HUES48 (cell line): ENCODE data around the gene PRKRA.
A peak's percentile ranks its signal among the peaks of the same experiment; 100 is the strongest.

ENCODE experiments used
- H3K27ac ChIP-seq: one replicate; pipeline ENCODE4 v1.7.0; 2013; ENCODE audit warnings: low read depth, low read length, inconsistent platforms
- H3K27me3 ChIP-seq: 2 replicates; pipeline ENCODE4 v1.6.1; 2013; ENCODE audit warnings: mild to moderate bottlenecking, low read length; ENCODE audit not compliant: control insufficient read depth, insufficient read depth
- H3K36me3 ChIP-seq: 2 replicates; pipeline ENCODE4 v1.6.1; 2013; ENCODE audit warnings: low read length; ENCODE audit not compliant: control insufficient read depth, insufficient read depth
- H3K4me1 ChIP-seq: 2 replicates; pipeline ENCODE4 v1.6.1; 2013; ENCODE audit warnings: mild to moderate bottlenecking, low read length; ENCODE audit not compliant: control insufficient read depth, insufficient read depth
- H3K4me3 ChIP-seq: 2 replicates; pipeline ENCODE4 v1.5.1; 2013; ENCODE audit warnings: mild to moderate bottlenecking, low read depth, low read length
- H3K9ac ChIP-seq: 2 replicates; pipeline ENCODE4 v1.6.1; 2013; ENCODE audit warnings: mild to moderate bottlenecking, low read depth, low read length, moderate library complexity
- H3K9me3 ChIP-seq: 2 replicates; pipeline ENCODE4 v1.6.1; 2013; ENCODE audit warnings: low read length; ENCODE audit not compliant: control insufficient read depth, insufficient read depth

PRKRA gene

DNA sequence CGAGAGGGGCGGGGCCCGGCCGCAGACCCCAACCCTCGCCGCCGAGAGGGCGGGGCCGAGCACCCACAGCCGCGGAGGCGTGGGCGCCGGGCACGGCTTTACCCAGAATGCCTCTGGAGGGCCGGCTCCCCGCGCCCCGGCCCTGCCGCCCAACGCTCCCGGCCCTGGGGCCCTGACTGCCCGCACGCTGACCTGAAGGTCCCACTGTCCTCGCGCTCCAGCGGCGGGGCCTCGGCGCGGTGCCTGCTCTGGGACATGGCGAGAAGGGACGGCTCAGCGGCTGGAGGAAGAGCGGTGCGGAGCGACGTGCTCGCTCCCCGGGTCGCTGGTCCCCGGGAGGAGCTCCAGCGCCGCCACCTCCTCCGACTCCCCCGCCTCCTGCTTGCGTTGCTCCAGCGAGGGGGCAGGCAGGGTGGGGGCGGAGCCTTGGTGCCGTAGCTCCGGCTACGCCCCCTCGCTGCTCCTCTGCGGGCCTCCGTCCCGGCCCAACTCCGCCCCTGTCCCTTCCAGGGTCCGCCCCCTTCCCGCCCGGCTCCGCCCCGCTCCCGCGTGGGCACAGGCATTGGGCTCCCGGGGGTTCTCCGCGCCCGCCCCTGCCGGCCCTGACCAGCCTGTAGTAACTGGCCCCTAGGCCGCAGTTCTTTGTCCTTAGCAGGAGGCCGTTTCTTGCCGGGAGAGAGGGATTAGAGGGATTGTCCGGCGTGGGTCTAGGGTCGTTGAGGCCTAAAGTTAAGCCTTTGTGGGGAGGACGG lies at the start of gene PRKRA, which contains the start of gene PJVK:
PRKRA (minus strand) TSS at position 402 of the 752 bp plus-strand sequence; CDS start at position 257, 145 bp downstream.
PJVK (plus strand) TSS at position 605 of the 752 bp plus-strand sequence. CDS start 2,032 bp downstream, outside the sequence.
- Histone ChIP-seq H3K9me3 (no peaks in the 10 kb centered on the region), H3K4me1 (peaks cover 11% of the 10 kb centered on the region; the same call in 1 of the 2 replicates), H3K4me3 (peak within 1 kb of the TSS; percentile 89), H3K27ac (peak within 1 kb of the TSS; percentile 100), H3K27me3 (no peaks in the 10 kb centered on the region), H3K9ac (peak within 1 kb of the TSS; percentile 94), H3K36me3 (peaks cover 27% of the 10 kb centered on the region)

DNA sequence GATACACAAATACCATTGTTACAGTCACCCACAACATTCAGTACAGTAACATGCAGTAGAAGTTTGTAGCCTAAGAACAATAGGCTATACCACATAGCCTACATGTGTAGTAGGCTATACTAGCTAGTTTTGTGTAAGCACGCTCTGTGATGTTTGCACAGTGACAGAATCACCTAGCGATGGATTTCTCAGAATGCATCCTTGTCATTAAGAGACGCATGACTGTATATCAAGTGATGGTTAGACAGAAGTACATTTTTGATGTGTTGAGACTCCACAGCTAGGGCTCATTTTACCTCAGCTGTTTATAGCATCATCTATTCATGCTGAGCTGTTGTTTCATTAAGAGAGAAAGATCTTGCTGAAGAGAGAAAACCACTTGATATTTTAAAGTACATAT lies 48.7 kb upstream of the PRKRA start:
- no peaks in the 10 kb centered on the region for H3K9me3 ChIP-seq
- no peaks in the 10 kb centered on the region for H3K27me3 ChIP-seq
- H3K4me1 ChIP-seq, result no peaks in the 10 kb centered on the region
- H3K4me3 ChIP-seq, result no peak overlapping the region
- H3K36me3 ChIP-seq, result peaks cover 72% of the 10 kb centered on the region
- no peak overlapping the region for H3K27ac ChIP-seq
- H3K9ac ChIP-seq, result no peak overlapping the region

DNA sequence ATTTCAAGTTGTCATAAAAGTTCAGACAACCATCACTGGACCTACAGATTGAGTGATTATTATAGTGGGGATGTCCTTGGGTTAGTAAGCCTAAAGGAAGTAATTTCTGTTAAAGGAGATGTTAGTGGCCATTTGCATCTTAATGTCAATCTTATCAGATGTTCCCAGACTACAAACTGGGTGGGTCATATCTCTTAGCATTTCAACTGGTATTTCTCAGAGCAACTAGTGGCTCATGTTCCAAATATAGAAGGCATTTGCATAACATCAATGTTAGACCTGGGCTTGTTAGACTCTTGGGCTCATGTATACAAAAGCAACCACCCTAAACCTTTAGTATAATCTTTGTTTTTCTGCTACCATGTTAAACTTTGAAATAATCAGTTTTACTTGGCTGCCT lies 47.2 kb upstream of the PRKRA start:
- Histone ChIP-seq H3K9ac (no peak overlapping the region), H3K36me3 (peaks cover 76% of the 10 kb centered on the region), H3K27me3 (no peaks in the 10 kb centered on the region), H3K4me1 (no peaks in the 10 kb centered on the region), H3K27ac (no peak overlapping the region), H3K4me3 (no peak overlapping the region), H3K9me3 (no peaks in the 10 kb centered on the region)

DNA sequence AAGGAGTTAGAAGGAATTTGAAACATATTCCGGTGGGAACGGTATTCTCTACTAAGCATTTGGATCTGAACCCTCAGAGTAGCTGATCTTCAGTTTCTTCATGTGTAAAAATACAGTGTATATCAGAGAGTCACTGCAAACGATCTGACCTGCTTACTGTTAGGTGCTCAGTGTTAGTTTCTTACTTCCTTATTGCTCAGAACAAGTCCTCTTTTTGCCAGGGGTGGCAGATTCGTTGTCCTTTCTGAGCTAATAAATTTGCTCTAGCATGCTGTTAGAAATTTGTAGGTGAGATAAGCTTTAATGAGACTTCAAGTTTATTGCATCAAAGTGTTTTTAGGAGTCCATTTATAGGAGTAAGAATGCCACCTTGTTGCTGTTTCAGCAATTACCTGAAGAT lies 45.1 kb upstream of the PRKRA start:
- H3K4me3 ChIP-seq, result no peak overlapping the region
- peaks cover 66% of the 10 kb centered on the region for H3K36me3 ChIP-seq
- H3K27ac ChIP-seq, result no peak overlapping the region
- no peaks in the 10 kb centered on the region for H3K27me3 ChIP-seq
- no peaks in the 10 kb centered on the region for H3K9me3 ChIP-seq
- H3K4me1 ChIP-seq, result no peaks in the 10 kb centered on the region
- no peak overlapping the region for H3K9ac ChIP-seq

DNA sequence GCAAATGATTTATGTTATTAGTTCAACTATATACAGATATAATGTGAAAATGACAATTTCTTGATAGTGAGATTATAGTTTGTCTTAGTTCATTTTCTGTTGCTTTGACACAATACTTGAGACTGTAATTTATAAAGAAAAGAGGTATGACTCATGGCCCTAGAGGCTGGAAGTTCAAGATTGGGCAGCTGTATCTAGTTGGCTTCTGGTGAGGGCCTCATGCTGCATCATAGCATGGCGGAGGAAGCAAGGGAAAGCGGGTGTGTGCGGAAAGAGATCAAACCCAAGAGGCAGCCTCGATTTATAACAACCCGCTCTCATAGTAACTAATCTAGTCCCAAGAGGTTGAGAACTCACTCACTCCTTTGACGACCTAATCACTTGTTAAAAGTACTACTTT lies 40.6 kb upstream of the PRKRA start:
- H3K36me3 ChIP-seq, result peaks cover 44% of the 10 kb centered on the region
- no peak overlapping the region for H3K27ac ChIP-seq
- H3K4me3 ChIP-seq, result no peak overlapping the region
- no peaks in the 10 kb centered on the region for H3K9me3 ChIP-seq
- no peak overlapping the region for H3K9ac ChIP-seq
- no peaks in the 10 kb centered on the region for H3K4me1 ChIP-seq
- no peaks in the 10 kb centered on the region for H3K27me3 ChIP-seq

DNA sequence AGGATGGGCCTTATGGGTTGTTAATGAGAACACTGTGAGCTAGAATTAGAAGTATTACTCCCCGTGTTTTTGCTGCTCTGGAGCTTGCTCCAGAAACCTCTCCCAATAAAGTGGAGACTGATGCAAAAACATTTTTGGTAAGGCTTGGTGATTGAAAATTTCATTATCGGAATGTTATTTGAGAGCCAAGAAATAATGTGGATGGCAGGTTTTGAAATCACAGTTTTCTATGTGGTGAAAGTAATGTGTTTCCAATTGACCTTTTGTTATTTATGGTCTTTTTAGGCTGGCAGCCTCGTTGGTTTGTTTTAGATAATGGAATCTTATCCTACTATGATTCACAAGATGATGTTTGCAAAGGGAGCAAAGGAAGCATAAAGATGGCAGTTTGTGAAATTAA lies 34.4 kb upstream of the PRKRA start:
- Histone ChIP-seq H3K9ac (no peak overlapping the region), H3K27ac (no peak overlapping the region), H3K4me1 (peaks cover 17% of the 10 kb centered on the region), H3K4me3 (no peak overlapping the region), H3K36me3 (peaks cover 6% of the 10 kb centered on the region; the same call in 1 of the 2 replicates), H3K27me3 (peaks cover 4% of the 10 kb centered on the region; the same call in 1 of the 2 replicates), H3K9me3 (no peaks in the 10 kb centered on the region)

DNA sequence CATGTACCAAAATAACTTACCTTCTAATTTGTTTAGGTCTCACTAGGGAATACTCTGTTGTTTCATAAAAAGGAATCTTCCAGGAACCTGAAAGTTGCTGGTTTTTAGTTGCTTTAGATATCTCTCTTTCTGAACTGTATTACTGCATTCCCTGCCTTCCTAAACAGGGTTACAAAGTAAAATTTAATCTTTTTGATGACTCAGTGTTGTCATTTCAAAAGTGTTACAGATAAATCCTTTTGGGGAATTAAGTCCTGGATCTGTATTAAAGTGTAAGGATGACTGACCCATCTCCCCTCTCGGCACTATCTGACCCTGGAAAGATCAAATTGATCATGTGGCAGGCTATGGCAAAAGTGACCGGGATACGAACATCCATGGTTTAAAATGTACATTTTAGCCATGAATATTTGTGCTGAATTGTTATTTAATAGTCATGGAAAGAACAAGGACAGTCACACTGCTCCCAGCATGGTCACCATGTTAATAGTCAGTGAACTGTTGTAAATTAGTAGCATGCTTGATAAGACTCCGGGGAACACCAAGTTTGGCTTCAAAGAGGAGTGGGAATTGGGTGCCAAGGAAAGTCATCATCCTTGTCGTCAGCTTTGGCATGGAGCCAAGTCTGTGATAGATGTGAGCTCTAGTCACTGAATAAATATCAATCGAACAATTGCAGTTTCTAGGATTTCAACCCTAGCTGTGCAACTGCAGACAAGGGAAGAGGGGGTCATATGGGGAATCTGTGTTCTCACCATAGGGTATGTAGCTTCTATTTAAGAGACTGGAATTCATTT lies 33.5 kb upstream of the PRKRA start:
- Histone ChIP-seq H3K27me3 (peaks cover 5% of the 10 kb centered on the region; the same call in 1 of the 2 replicates), H3K4me3 (no peak overlapping the region), H3K27ac (no peak overlapping the region), H3K4me1 (peaks cover 17% of the 10 kb centered on the region), H3K9ac (no peak overlapping the region), H3K9me3 (no peaks in the 10 kb centered on the region), H3K36me3 (0 out of 2 replicates have a peak, but pooled peaks cover 6% of the 10 kb centered on the region)

DNA sequence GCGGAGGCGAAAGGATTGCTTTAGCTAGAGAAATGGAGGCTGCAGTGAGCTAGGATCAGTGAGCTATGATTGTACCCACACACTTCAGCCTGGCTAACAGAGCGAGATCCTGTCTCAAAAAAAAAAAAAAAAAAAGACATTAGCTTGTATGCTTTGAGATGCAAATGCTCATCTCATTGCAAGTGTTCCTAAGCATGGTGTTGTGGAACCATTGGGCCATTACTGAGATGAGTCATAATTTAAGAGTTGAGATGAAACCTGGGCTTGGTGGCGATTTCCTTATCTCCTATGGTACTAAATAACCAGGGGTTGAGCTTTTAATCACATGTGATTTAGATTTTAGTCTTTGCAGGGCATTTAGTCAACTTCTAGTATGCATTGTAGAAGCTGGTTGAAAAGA lies 31.5 kb upstream of the PRKRA start:
- Histone ChIP-seq H3K4me3 (0 out of 2 replicates have a peak overlapping the region, but pooled peaks have one; percentile 7), H3K4me1 (peaks cover 17% of the 10 kb centered on the region), H3K27ac (no peak overlapping the region), H3K27me3 (peaks cover 9% of the 10 kb centered on the region; the same call in 1 of the 2 replicates), H3K36me3 (0 out of 2 replicates have a peak, but pooled peaks cover 6% of the 10 kb centered on the region), H3K9me3 (no peaks in the 10 kb centered on the region), H3K9ac (no peak overlapping the region)

DNA sequence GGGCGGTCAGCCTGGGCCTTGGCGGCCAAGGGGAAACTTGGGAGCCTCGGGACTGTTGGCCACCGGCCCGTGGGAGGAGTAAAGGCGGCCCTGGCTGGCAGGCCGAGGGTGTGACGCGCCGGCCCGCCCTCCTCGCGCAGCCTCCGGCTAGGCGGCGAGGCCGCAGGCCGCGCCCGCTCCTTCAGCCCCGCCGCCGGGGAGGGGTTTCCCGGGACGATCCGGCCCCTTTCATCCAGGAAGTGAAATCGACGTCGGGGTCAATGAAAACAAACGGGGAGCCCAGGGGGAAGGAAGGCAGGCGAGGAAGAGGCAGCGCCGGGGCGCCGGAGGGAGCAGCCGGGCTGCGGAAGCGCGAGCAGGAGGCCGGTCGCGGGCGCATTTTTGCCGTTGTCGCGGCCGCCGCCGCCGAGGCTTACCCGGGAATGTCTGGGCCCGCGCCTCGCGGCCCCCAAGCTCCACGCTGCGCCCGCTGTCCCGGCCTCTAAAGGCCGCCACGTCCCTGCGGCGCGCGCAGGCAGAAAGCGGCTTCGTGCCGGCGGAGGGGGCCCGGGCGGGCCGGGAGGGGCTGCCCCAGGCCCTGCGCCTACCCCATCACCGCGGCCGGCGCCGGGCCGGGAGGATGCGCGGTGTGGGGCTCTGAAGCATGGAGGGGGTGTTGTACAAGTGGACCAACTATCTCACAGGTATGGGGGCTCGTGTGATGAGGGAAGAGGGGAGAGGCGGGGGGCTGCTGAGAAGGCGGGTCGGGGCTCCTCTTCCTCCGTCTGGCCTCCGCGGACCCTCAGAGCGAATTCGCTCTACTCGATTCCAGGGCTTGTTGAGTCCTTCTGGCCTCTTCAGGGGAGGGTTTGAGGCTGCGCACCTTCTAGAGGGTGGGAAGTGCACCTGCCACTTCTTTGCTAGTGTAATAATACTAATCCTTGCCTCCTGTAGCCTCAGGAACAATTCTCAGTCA lies 29.5 kb upstream of the PRKRA start, which contains the start of gene PLEKHA3:
PLEKHA3 (plus strand) TSS at position 231 of the 955 bp plus-strand sequence; CDS start at position 644, 413 bp downstream.
- H3K4me1 ChIP-seq, result peaks cover 17% of the 10 kb centered on the region
- peak within 1 kb of the TSS; percentile 78 for H3K27ac ChIP-seq
- H3K36me3 ChIP-seq, result no peaks in the 10 kb centered on the region
- peak within 1 kb of the TSS; percentile 78 for H3K4me3 ChIP-seq
- H3K9me3 ChIP-seq, result no peaks in the 10 kb centered on the region
- H3K27me3 ChIP-seq, result peaks cover 9% of the 10 kb centered on the region; the same call in 1 of the 2 replicates
- H3K9ac ChIP-seq, result peak within 1 kb of the TSS; percentile 57

DNA sequence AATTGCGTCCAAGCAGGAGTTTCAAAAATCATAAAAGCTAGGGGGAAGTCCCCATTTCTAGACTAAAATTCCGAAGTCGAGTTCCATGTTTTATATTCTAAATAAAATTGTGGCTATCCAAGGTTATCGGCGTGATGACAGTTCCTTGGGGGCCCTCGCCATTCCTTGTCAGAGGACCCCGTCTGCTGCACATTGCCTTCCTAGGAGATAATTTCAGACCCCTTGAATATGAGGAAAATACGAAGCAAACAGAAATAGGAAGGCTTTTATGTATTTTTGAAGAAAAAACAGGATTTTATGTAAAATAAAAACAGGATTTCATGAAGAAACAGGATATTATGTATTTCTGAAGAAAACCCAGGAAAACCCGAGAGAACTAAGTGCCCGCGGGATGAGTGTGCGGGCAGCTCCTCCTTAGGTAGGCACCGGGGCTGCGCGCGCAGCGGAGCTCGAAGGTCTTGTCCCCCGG lies 28.8 kb upstream of the PRKRA start:
- Histone ChIP-seq H3K4me3 (peak overlapping the region; percentile 78), H3K27ac (peak overlapping the region; percentile 78), H3K36me3 (no peaks in the 10 kb centered on the region), H3K9me3 (no peaks in the 10 kb centered on the region), H3K27me3 (peaks cover 9% of the 10 kb centered on the region; the same call in 1 of the 2 replicates), H3K4me1 (peaks cover 17% of the 10 kb centered on the region), H3K9ac (peak overlapping the region; percentile 57)
